NCI-H524 (cell line): ENCODE results near the gene GATAD2A.

ENCODE experiments used
- DNase-seq, 2 experiments: peaks; one replicate each; lab custom pipeline; 2025; lab: John Stamatoyannopoulos, UW

GATAD2A gene

GRCh38 chr19:19543640-19544039 lies 138.2 kb downstream of the GATAD2A start:
- DNase-seq = no peak

GRCh38 chr19:19544257-19544953 lies 138.9 kb downstream of the GATAD2A start:
- no peak for DNase-seq

- no peak for DNase-seq
These were observed 139.6 kb downstream of the GATAD2A start for GRCh38 chr19:19544954-19545591.

- DNase-seq = no peak
These were observed 140.2 kb downstream of the GATAD2A start for GRCh38 chr19:19545707-19546106.

GRCh38 chr19:19546751-19547162 lies 141.3 kb downstream of the GATAD2A start:
- DNase-seq = no peak

GRCh38 chr19:19547674-19548336 lies 142.3 kb downstream of the GATAD2A start:
- no peak for DNase-seq

- DNase-seq = no peak
These were observed 143.7 kb downstream of the GATAD2A start for GRCh38 chr19:19548915-19549759.

GRCh38 chr19:19549804-19550464 lies 144.5 kb downstream of the GATAD2A start:
- DNase-seq = no peak

- no peak for DNase-seq
These were observed 145.0 kb downstream of the GATAD2A start for GRCh38 chr19:19550485-19550929.

GRCh38 chr19:19550972-19551852 lies 145.7 kb downstream of the GATAD2A start:
- no peak for DNase-seq

GRCh38 chr19:19551853-19552192 lies 146.3 kb downstream of the GATAD2A start:
- no peak for DNase-seq

GRCh38 chr19:19552798-19553197 lies 147.3 kb downstream of the GATAD2A start:
- peak in 1 of 2 experiments; percentile 30 for DNase-seq

- DNase-seq = no peak
These were observed 148.2 kb downstream of the GATAD2A start for GRCh38 chr19:19553670-19554069.

- peak; percentile 18 to 23 for DNase-seq
These were observed 148.9 kb downstream of the GATAD2A start for GRCh38 chr19:19554074-19555023.

- DNase-seq = no peak
These were observed 152.6 kb downstream of the GATAD2A start for GRCh38 chr19:19558055-19558454.
